DMS114 treated with DMSO at 0.1 percent for 48 hours (cell line): ENCODE data around the gene ADCY2.
A peak's percentile ranks its signal among the peaks of the same experiment; 100 is the strongest.

Source experiments
- DNase-seq: peaks from one replicate; lab custom pipeline; 2025; ENCODE audit not compliant: unreplicated experiment; lab: John Stamatoyannopoulos, UW

ADCY2 gene

DNA sequence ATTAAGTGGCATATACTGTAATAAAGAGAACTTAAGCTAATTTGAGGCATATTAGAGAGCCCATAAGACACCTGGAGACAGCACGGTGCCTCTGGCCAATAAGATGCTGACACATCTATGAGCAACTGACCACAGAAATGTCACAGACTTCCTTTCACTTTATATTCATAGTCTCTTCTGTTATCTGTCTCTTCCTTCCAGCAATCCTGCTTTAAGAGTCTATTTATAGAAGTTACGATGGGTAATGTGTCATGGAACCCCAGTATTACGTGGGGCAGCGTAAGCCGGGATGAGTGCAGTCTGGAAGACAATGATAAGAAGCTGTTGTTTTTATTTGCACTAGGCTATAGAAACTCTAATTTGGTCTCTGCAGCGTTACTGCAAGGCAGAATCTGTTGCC lies 318.2 kb downstream of the ADCY2 start:
- DNase-seq: no peak

DNA sequence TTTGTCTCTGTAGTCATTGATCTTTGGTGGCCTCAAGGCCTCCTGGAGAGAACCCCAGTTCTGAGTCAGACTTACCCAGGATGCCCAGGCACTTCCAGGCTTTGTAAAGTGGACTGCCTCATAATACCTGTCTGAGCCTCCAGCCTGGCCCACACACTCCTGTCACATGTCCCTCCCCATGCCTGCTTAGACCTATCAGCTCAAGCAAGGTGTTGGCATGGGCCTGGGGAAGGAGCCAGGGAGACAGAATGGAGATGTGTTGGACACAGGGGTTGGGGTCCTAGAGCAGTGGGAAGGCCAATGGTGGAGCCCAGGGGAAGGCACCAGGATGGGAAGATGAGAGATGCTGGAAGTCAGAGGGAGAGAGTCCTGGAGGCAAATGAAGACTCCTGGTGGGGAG lies 318.8 kb downstream of the ADCY2 start:
- DNase-seq: no peak

DNA sequence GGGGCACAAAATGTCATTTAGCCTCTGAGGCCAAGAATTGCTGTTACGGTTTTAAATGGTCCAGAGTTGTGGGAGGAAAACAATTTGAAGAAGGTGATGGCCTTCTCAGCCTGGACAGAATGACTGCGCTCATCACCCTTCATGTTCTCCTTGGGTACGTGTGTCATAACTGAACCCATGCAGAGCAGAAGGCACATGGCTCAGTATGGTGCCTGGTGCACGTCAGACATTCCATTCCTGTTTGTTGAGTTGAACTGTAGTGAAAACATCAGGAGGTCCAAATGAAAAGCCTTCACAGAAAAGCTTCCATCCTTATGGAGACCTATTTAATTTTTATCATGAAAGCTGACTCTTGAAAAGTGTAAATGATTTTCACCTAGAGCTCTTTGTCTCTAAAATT lies 321.8 kb downstream of the ADCY2 start:
- no peak for DNase-seq

DNA sequence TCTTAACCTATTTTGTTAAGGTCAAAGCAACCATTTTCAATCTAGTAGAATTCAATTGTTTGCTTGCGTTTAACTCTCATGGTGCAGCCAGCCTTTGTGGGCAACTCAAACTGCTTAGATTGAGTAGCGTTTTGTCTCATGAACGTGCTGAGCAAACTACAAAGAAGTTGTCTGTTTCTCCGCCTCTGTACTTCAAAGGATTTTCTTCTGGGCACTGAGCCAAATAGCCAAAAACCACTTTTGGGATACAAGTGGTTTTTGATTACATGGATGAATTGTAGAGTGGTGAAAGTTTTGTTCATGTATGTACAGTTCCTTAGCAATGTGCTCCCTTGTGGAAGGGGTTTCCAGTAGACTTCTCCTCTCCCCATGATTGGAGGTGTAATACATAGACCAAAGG lies 332.1 kb downstream of the ADCY2 start:
- no peak for DNase-seq

DNA sequence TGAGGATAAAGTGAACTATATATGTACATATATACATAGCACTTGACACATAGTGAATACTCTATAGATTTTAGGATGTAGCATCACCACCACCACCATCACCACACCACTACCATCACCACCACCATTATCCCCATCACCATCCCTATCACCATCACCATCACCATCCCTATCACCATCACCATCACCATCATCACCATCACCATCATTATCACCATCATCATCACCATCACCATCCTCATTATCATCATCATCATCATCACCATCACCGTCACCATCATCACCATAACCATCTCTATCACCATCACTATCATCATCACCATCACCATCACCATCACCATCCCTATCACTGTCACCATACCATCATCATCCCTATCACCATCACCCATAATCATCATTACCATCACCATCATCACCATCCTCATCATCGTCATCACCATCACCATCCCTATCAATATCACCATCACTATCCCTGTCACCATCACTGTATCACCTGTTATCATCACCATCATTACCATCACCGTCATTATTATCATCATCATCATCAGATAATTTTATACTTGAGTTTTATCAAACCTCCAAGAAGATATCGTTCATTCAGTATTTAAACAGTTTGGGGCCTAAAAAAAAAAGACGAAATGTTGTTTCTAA lies 345.6 kb downstream of the ADCY2 start:
- no peak for DNase-seq

DNA sequence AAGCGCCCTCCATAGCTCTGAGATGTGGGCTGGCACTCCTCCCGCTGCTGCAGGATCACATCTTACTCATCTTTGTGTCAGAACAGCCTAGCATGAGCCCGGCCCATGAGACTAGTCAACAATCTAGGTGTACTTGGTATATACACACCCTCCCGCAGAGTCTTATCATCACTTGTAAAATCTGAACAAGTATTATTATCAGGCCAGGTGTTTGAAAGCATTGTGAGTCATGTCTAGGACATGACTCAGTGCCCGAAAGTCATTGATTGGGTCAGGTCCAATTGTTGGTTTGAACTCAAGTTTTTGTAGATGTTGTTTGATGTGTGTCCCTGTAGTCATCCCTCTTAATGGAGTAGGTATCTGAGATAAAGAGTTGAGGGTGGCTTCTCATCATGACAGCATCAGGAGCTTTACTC lies 346.3 kb downstream of the ADCY2 start:
- DNase-seq: no peak

DNA sequence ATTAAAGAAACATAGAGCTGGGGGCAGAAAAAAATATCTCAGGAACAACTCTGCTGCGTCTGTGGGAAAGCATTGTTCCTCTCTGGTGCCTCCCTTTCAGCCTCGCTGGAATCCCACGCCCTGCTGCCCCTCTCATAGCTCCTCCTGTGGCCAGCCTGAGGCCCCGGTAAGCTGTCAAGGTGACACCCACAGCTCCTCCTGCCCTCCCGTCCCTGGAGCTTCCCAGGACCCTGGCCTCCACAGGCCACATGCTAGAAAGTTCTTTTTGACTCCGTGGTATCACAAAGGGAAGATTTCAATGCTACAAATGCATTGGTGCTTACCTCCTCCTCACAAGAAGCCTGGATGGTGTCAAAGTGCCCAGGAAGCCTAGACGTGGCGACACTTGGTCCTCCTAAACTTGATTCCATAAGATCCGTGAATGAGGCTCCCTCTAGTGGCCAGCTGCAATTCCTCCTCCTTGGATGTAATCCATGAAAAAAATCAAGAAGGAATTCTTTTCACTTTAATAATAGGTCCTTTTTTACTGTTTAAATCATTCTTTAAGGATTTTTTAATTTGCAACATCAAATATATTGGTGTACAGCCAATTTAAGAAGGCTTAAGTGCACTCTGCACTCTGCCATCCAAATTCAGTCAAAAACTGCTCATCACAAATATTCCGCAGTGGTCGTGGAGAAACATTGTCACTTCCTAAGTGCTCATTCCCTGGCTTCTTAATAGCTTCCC lies 350.1 kb downstream of the ADCY2 start:
- peak; percentile 38 for DNase-seq

DNA sequence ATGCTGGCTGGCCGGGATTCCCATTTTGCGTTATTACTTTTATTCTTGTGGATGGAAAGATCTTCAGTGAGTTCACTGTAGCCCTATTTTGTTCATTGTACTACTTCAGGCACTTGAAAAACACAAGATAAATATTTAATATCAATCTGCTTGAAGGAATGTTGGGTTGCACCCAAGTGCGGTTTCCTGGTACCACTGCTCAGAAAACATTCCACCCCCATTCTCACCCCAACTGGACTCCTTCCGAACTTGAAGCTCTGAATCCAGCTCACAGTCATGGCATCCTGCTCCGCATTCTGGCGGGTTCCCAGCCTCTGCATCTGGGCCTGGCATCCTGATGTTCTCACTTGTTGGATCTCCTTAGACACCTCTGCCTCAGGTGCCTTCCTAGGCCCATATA lies 351.8 kb downstream of the ADCY2 start:
- no peak for DNase-seq

DNA sequence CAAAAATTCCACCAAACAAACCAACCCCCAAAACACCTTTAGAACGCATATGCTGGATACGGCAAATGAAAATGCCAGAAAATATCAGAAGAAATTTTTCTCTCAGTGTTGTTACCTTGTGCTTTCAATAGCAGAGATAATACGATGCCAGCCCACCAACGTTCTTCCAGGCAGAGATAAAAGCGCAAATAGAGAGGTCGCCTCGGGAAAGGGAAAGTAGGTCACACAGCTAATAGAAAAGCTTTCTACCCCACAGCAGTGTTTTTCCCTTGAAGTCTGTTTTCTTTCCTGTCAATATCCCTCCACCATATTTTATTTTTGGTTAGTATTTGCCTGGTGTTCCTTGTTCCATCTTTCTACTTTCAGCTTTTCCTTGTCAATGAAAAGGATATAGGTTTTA lies 353.7 kb downstream of the ADCY2 start:
- no peak for DNase-seq

DNA sequence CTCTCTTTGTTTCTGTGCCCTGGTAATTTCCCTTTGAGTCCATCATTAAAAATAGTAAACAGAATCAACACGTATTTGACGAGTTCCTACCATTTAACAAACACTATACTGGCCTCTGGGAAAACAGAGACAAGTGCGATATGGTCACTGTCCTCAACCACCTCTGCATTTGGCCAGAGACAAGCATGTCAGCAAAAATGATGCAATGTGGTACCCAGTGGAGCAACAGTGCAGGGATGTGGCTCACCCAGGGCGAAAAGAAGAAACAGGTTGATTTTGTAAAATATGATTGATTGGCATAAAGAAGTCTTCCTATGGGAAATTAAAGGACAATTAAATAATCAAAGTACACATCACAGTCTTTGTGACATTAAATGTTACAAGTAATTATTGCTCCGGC lies 355.9 kb downstream of the ADCY2 start:
- DNase-seq: no peak

DNA sequence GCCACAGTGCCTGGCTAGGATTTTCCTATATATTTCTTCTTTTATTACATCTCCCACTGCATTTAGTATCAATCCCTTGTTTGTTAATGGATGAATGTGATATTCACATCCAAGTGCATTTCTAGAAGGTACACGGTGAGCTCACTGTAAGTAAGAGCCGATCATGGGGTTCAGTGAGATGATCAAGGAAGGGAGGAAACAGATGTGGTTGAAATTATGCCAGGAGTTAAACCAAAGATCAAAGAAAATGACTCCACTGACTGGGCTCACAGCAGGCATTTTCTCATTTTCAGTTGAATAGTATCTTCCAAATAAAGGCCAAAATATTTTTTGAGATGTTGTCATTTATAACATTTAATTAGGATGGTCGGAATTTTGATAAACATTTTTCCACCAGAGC lies 357.2 kb downstream of the ADCY2 start:
- DNase-seq: no peak

DNA sequence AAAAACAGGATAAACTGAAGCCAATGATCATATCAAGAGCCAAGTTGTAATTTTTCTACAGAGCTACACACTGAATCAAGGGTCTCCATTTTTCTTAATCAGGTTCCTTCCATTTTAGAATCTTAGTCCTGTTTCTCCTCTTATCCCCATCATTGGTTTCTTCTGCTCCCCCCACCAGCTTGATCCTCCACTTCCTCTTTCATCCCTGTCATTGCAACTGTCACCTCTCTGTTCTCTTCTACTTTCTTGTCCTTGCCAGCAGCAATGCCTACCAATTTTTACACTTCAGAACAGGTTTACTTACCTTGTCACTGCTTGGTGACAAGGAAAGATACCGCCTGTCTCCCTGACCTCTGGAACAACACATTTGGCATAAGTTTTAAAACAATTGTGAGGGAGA lies 357.7 kb downstream of the ADCY2 start:
- DNase-seq: no peak

DNA sequence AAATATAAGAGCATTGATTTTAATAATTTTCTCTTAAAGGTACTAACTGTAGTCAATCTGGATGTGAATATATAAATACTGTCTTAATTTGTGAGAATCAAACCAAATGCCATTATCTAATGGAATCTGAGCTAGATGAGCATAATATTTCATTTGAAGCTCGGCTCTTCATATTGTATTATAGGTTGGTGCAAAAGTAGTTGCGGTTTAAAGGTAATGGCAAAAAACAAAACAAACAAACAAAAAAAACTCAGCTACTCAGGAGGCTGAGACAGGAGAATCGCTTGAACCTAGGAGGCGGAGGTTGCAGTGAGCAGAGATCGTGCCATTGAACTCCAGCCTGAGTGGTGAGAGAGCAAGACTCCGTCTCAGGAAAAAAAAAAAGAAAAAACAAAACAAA lies 358.6 kb downstream of the ADCY2 start:
- DNase-seq: no peak

DNA sequence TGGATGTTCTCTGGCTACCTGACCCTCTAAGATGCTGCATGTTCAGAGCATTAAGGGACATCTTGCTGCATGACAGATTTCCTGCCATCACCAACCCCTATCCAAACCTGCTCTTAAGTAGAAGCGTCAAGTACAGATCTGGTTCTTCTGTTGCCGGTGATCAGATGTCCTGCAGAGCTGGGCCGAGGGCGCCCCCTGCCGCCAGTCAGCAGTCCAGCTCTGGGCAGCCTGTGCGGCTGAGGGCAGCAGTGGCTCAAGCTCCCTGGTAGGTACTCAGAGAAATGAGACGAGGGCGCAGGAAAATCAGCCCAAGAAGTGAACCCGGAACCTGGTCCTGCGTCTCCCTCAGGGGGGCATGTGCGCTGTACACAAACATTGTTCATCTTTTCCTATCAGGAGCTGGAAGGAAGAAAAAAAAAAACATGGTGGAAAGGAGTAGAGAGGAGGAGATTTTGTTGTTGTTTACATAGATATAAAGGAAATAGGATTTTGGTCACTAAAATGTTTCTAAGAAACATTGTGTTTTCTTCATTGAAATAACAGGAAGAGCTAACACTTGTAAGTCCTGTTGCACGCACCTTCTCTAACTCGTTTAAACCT lies 359.2 kb downstream of the ADCY2 start:
- DNase-seq: peak; percentile 35

DNA sequence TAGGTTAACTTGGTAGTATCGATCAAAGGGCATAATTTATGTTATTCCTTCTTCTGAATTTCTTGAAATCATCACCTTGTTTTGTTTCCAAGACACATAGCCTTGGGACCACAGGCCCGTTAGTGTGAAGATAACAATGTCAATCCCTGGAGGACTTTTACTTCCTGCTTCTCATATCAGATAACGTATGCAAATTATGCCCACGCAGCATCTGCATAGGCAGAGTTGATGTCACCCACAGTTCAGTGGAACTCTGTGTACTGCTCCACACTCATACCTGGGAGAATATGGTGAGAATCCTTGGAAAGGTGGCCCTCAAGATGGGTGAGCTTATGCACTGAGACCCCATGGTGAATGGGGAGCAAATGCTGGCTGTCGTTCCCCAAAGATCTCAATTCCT lies 360.0 kb downstream of the ADCY2 start:
- no peak for DNase-seq

DNA sequence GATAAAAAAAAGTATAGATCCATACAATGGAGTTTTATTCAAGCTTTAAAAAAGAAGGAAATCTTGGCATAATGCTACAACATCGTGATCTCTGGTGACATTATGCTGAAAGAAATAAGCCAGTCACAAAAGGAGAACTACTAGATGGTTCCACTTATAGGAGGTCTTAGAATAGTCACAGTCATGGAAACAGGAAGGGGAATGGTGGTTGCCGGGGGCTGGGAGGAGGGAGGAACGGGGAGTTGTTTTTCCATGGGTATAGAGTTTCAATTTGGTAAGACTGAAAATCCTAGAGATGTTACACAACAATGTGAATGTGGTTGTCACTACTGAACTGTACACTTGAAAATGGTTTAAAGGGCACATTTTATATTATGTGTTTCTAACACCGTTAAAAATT lies 360.5 kb downstream of the ADCY2 start:
- no peak for DNase-seq

DNA sequence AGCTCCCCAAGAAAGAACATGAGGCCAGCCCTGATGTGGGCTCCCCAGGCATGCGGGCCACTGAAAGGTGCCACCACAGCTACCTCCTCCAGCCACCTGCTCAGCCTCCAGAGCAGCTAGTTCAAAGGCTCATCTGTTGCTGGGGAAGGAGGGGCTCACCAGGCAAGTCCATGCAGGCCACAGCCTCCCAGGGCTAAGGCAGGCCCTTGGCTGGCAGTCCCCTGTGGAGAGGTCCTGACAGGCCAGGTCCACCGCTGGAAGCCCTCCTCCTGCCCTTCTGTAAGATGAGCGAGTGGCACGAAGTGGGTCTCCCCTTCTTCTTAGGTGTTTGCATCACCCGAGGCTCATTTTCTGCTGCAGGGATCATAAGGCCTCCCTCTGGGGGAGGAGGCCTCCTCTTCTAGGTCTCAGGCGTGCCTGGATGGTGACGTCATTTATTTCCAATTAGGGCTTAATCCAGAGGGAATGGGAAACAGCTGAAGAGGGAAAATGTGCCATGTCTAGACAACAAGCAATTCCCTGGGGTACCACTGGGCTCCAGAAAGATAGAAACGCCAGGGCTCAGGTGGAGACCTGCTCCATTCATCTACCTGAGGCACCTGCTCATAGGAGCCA lies 363.4 kb downstream of the ADCY2 start:
- no peak for DNase-seq

DNA sequence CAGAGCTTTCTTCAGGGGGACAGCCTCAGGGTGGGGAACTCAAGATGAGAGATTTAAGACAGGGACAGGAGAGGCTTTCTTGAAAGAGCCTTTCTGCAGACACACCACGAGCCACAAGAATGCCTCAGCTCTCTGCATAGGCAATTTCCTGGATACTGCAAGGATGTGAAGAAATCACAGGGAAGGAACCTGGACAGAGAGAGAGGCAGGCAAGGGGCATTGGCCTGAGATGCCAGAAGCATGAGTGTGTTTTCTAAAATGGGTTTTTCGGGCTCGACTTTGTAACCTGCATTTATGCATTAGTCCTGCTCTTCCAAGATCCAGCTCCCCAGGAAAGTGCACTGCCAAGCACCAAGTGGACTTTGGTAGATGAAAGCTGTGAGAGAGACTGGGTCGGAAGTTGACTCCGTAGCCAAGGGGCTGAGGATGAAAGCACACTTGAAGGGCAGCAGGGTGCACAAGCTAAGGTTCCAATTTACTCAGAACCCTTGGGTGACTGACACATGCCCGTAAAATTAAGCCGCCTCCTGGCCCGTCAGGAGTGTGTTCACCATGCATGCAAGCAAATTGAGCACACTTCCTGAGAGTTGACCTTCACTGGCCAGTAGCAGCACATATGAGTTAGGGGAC lies 364.1 kb downstream of the ADCY2 start:
- DNase-seq: no peak

DNA sequence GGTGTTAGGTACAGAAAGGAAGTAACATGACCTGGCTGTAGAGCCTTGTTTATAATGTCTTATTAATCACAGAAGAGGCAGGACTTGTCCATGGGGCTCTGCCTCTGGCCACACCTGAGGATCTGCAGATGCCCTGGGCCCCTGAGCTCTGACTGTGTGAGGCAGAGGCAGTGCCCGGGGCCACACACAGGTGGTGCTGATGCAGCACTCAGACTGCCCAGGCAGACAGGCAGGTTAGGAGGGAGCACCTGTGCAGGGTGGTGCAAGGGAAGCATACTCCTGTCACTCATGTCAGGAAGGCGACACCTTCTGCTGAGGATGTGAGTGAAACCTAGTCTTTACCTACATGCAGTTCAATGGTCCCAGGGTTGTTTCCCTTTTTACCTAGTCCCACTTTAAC lies 366.3 kb downstream of the ADCY2 start:
- no peak for DNase-seq

DNA sequence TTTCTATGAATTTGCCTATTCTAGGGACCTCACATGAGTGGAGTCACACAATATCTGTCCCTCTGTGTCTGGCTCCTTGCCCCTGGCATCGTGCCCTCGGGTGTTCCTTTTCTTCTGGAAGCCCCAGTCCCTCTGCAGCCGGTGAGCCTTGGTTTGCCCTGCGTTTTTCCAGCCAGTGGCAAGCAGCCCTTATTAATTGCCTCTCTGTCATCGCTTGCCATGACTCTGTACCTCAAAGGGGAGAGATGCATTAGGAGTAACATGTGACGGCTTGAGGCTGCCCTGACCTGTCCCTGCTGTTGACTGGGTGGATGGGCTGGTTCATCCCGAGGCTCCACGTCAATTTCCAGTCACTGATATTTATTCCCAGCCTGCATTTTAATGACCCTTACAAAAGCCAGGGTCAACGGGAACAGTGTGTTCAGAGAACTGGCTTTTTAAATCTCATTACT lies 367.7 kb downstream of the ADCY2 start:
- no peak for DNase-seq

DNA sequence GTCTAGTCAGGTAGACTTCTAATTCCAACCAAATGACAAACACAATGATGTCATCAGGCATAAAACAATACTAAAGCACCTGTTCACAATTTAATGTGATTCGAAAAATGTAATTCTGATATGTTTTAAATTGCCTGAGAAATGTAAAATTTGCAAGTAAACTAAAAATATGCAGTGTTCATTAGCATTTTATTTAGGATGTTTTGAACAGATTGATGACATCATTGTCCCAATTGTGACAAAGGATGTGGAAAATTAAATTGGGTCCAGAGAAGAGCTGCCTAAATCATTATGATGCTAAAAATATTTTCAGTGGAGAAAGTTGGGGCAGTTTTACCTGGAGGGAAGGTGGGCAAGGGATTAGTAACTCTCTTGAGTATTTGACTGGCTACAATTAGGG lies 368.5 kb downstream of the ADCY2 start:
- DNase-seq: no peak

DNA sequence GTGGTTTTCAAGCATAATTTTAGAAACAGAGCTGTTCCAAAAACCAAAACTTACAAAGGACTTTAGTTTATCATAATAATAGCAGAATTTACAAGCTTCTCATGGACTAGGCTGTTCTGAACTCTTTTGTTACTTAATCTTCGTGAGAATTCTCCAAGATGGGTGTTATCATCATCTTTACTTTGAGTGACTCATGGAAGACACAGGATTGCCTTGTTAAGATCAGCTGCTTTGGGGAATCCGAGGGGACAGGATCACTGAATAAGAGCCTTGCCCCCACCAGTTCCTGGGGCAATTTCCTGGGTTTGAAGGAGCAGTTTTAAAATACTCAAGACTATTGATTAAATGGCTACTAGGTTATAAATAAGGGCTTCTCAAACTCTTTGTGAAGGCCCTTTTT lies 374.5 kb downstream of the ADCY2 start:
- no peak for DNase-seq
